PFSK-1 (cell line): Measurements from ENCODE around the gene RNU2-63P.

Experiments
- FOXP2 ChIP-seq: optimal IDR thresholded peaks from 2 replicates; pipeline ENCODE3; 2011; ENCODE audit warnings: borderline replicate concordance, control low read depth, inconsistent platforms; ENCODE audit not compliant: insufficient read depth; ENCODE audit errors: extremely low read length, extremely low read depth
- POLR2AphosphoS5 ChIP-seq: IDR thresholded peaks from 2 replicates; pipeline ENCODE4 v1.6.1; 2012; ENCODE audit warnings: low read depth, mild to moderate bottlenecking, control low read depth, low read length, moderate library complexity
- REST ChIP-seq, 2 experiments: IDR thresholded peaks; 2 replicates each; pipeline versions ENCODE4 v1.6.1 to v1.8.0; 2011 to 2012; ENCODE audit warnings: low read depth in 2 of 2, low read length in 2 of 2, control low read depth in 1 of 2, inconsistent platforms in 1 of 2, mild to moderate bottlenecking in 1 of 2, moderate library complexity in 1 of 2; ENCODE audit not compliant: insufficient read depth in 1 of 2
- SIN3A ChIP-seq: IDR thresholded peaks from 2 replicates; pipeline ENCODE4 v1.6.1; 2012; ENCODE audit warnings: mild to moderate bottlenecking, low read length, moderate library complexity, borderline replicate concordance; ENCODE audit not compliant: insufficient read depth
- TAF1 ChIP-seq: IDR thresholded peaks from 2 replicates; pipeline ENCODE4 v1.6.1; 2012; ENCODE audit warnings: low read length, control low read depth, borderline replicate concordance; ENCODE audit not compliant: insufficient read depth

The RNU2-63P gene

GRCh38 chr2:88036182-88036581, 19.8 kb upstream of the RNU2-63P start:
- no peak for TF ChIP-seq FOXP2
- TF ChIP-seq POLR2AphosphoS5 = no peak

- TF ChIP-seq TAF1 = no peak
- no peak for TF ChIP-seq SIN3A
- no peak for TF ChIP-seq REST (IDR thresholded peaks at IDR 0.05; ENCODE audit: insufficient read depth in 1 of 2, low read depth in 2 of 2, low read length in 2 of 2)
- TF ChIP-seq POLR2AphosphoS5 = no peak
- no peak for TF ChIP-seq FOXP2
Measured at GRCh38 chr2:88032070-88032702, 15.8 kb upstream of the RNU2-63P start.

GRCh38 chr2:88028931-88029330, 12.6 kb upstream of the RNU2-63P start:
- no peak for TF ChIP-seq POLR2AphosphoS5
- no peak for TF ChIP-seq FOXP2
- no peak for TF ChIP-seq TAF1
- TF ChIP-seq REST (IDR thresholded peaks at IDR 0.05; ENCODE audit: insufficient read depth in 1 of 2, low read depth in 2 of 2, low read length in 2 of 2) = no peak
- no peak for TF ChIP-seq SIN3A

GRCh38 chr2:88027697-88028389, 11.5 kb upstream of the RNU2-63P start:
- TF ChIP-seq FOXP2 (no peak), TAF1 (no peak), POLR2AphosphoS5 (no peak), REST (IDR thresholded peaks at IDR 0.05; ENCODE audit: insufficient read depth in 1 of 2, low read depth in 2 of 2, low read length in 2 of 2) (no peak), SIN3A (no peak)

GRCh38 chr2:88024509-88024908, 8.2 kb upstream of the RNU2-63P start:
- TF ChIP-seq REST (IDR thresholded peaks at IDR 0.05; ENCODE audit: insufficient read depth in 1 of 2, low read depth in 2 of 2, low read length in 2 of 2) (no peak), SIN3A (no peak), POLR2AphosphoS5 (no peak), FOXP2 (no peak), TAF1 (no peak)
